Renal cortex interstitium (tissue), 11 donors: ENCODE results near the gene CHMP1A. TPM values are rescaled to one million over a fixed set of nuclear protein-coding genes. Genes with fewer than 3 reads are reported as not detected.
"Not testable (repeated sequence)": the region's sequence is repeated elsewhere in the genome, so short reads cannot be mapped to it uniquely, and the experiment has no call there.

Experiments used
- DNase-seq, 11 donors: peaks; one replicate each; pipeline ENCODE4 v3.0.0-alpha.2; 2013; ENCODE audit warnings: low read depth in 9 of 11, low spot score in 4 of 11; ENCODE audit errors: extremely low read depth in 1 of 11
- polyA plus RNA-seq, 3 donors: library from polyadenylated mRNA; unstranded; fragments of 120-200 nt; gene quantifications; one replicate each; pipeline ENCODE4 v1.2.1, GENCODE V29; 2013; ENCODE audit not compliant: insufficient read length in 3 of 3

Gene CHMP1A
- polyA plus RNA-seq, 3 donors, result 60.4 to 83.1 (median 79.7) TPM

- no peak for DNase-seq
Observed at GRCh38 chr16:89670496-89671431, 13.3 kb upstream of the CHMP1A start.

GRCh38 chr16:89669755-89670154, 12.2 kb upstream of the CHMP1A start:
- no peak for DNase-seq

- no peak for DNase-seq
Observed at GRCh38 chr16:89668790-89669158, 11.3 kb upstream of the CHMP1A start.

GRCh38 chr16:89667633-89668032, 10.1 kb upstream of the CHMP1A start:
- DNase-seq, result no peak

GRCh38 chr16:89667000-89667399, 9.5 kb upstream of the CHMP1A start:
- DNase-seq, result not testable (repeated sequence)

GRCh38 chr16:89664238-89664637, 6.7 kb upstream of the CHMP1A start:
- not testable (repeated sequence) for DNase-seq

GRCh38 chr16:89661215-89661614, 3.7 kb upstream of the CHMP1A start:
- no peak for DNase-seq

- DNase-seq, result no peak
Observed at GRCh38 chr16:89660146-89660545, 2.6 kb upstream of the CHMP1A start.

- no peak for DNase-seq
Observed at GRCh38 chr16:89658221-89658879, 842 bp upstream of the CHMP1A start.

GRCh38 chr16:89656435-89657121, 930 bp downstream of the CHMP1A start:
- DNase-seq, result no peak

GRCh38 chr16:89655062-89655643, 2.4 kb downstream of the CHMP1A start:
- DNase-seq, result no peak

GRCh38 chr16:89653656-89654295, 3.7 kb downstream of the CHMP1A start:
- no peak for DNase-seq

- no peak for DNase-seq
Observed at GRCh38 chr16:89651584-89651983, 5.9 kb downstream of the CHMP1A start.

- no peak for DNase-seq
Observed at GRCh38 chr16:89646906-89647305, 10.6 kb downstream of the CHMP1A start.

- DNase-seq, result no peak
Observed at GRCh38 chr16:89646270-89646669, 11.2 kb downstream of the CHMP1A start.

- DNase-seq, result no peak
Observed at GRCh38 chr16:89645122-89645521, 12.4 kb downstream of the CHMP1A start.

GRCh38 chr16:89643769-89644300, 13.7 kb downstream of the CHMP1A start:
- DNase-seq, result no peak

GRCh38 chr16:89642574-89642973, 14.9 kb downstream of the CHMP1A start:
- DNase-seq, result no peak
